H1 (cell line): ENCODE data around the gene TMTC2. TPM values are rescaled to one million over a fixed set of nuclear protein-coding genes. Genes with fewer than 3 reads are reported as not detected.

Experiments
- CTCF ChIA-PET: fragments of 300-600 bp; sonication (Branson Sonifier 250); formaldehyde crosslinking; loops from one replicate; lab custom pipeline; 2021; ENCODE audit not compliant: partially characterized antibody; lab: Charles Lee
- POLR2A ChIA-PET: fragments of 300-600 bp; sonication (Branson Sonifier 250); formaldehyde crosslinking; loops from one replicate; lab custom pipeline; 2021; ENCODE audit warnings: inconsistent platforms; ENCODE audit not compliant: partially characterized antibody; lab: Charles Lee
- DNase-seq, 2 experiments: peaks; one replicate each; pipeline versions ENCODE4 v3.0.0 to v3.0.0-alpha.2; 2010 to 2022; ENCODE audit warnings: low spot score in 2 of 2, low read depth in 1 of 2, mixed read lengths in 1 of 2
- FAIRE-seq: peaks from 2 replicates; lab custom pipeline; 2011; peaks lifted over from hg19 to GRCh38; lab: Jason Lieb, UNC
- H2AFZ ChIP-seq: 2 replicates; pipeline ENCODE4 v1.8.1; 2012; ENCODE audit warnings: low read length, inconsistent platforms
- H2AK5ac ChIP-seq: 2 replicates; pipeline ENCODE4 v1.6.1; 2013; ENCODE audit warnings: low read depth, low read length
- H2BK120ac ChIP-seq: replicated peaks from 2 replicates; pipeline ENCODE3; 2013; ENCODE audit warnings: low read depth, low read length, inconsistent platforms
- H2BK12ac ChIP-seq: 2 replicates; pipeline ENCODE4 v1.6.1; 2013; ENCODE audit warnings: low read depth, low read length
- H2BK15ac ChIP-seq: 2 replicates; pipeline ENCODE4 v1.6.1; 2013; ENCODE audit warnings: low read length
- H2BK20ac ChIP-seq: 2 replicates; pipeline ENCODE4 v1.6.1; 2013; ENCODE audit warnings: low read length
- H2BK5ac ChIP-seq: 2 replicates; pipeline ENCODE4 v1.6.1; 2013; ENCODE audit warnings: low read depth, low read length
- H3K14ac ChIP-seq: 2 replicates; pipeline ENCODE4 v1.6.1; 2013; ENCODE audit warnings: inconsistent platforms; ENCODE audit not compliant: insufficient read length
- H3K18ac ChIP-seq: 2 replicates; pipeline ENCODE4 v1.6.1; 2013; ENCODE audit warnings: low read length; ENCODE audit errors: extremely low read depth
- H3K23ac ChIP-seq: 2 replicates; pipeline ENCODE4 v1.6.1; 2013; ENCODE audit warnings: inconsistent platforms; ENCODE audit not compliant: insufficient read length
- H3K23me2 ChIP-seq: 2 replicates; pipeline ENCODE4 v1.6.1; 2013; ENCODE audit warnings: low read depth, low read length
- H3K27ac ChIP-seq: 2 replicates; pipeline ENCODE4 v1.6.1; 2011; ENCODE audit warnings: low read depth, low read length, inconsistent platforms
- H3K27me3 ChIP-seq, 4 experiments: replicated peaks in 1 of 4; 1 replicate in 1 of 4; 2 replicates in 3 of 4; pipeline versions ENCODE4 v1.6.1 to v1.8.1; 2011 to 2013; ENCODE audit warnings: low read length in 3 of 4, mild to moderate bottlenecking in 3 of 4, inconsistent platforms in 2 of 4, mixed read lengths in 2 of 4, moderate library complexity in 1 of 4; ENCODE audit not compliant: control insufficient read depth in 3 of 4, insufficient read depth in 3 of 4; ENCODE audit errors: extremely low read depth in 1 of 4
- H3K36me3 ChIP-seq, 4 experiments: 2 replicates each; pipeline versions ENCODE4 v1.6.1 to v1.8.1; 2011 to 2013; ENCODE audit warnings: mild to moderate bottlenecking in 4 of 4, low read length in 3 of 4, moderate library complexity in 2 of 4, control low read depth in 1 of 4, inconsistent platforms in 1 of 4; ENCODE audit not compliant: insufficient read depth in 4 of 4, control insufficient read depth in 2 of 4
- H3K4ac ChIP-seq: replicated peaks from 2 replicates; pipeline ENCODE3; 2013; ENCODE audit warnings: low read length, low read depth, mixed read lengths, inconsistent platforms; ENCODE audit not compliant: insufficient read length
- H3K4me1 ChIP-seq, 4 experiments: replicated peaks in 1 of 4; 1 replicate in 1 of 4; 2 replicates in 3 of 4; pipeline versions ENCODE4 v1.6.1 to v1.8.1; 2011 to 2013; ENCODE audit warnings: low read length in 3 of 4, inconsistent platforms in 2 of 4, mixed read lengths in 1 of 4; ENCODE audit not compliant: insufficient read depth in 4 of 4, control insufficient read depth in 3 of 4
- H3K4me2 ChIP-seq, 2 experiments: 2 replicates each; pipeline versions ENCODE4 v1.6.1 to v1.8.1; 2011 to 2013; ENCODE audit warnings: low read depth in 2 of 2, low read length in 2 of 2, control low read depth in 1 of 2, inconsistent platforms in 1 of 2, mild to moderate bottlenecking in 1 of 2; ENCODE audit not compliant: insufficient read depth in 1 of 2
- H3K4me3 ChIP-seq, 4 experiments: fragments of 200-600, 300-600 bp in 1 of 4; sonication (generic), shearing (Covaris generic), sonication (Bioruptor Twin) in 1 of 4; 2 replicates each; pipeline versions ENCODE4 v1.5.1 to v1.8.1; 2011 to 2016; ENCODE audit warnings: low read length in 4 of 4, low read depth in 3 of 4, control low read depth in 2 of 4, inconsistent platforms in 2 of 4, mild to moderate bottlenecking in 2 of 4, mixed read lengths in 1 of 4, moderate library complexity in 1 of 4; ENCODE audit not compliant: insufficient read depth in 2 of 4; ENCODE audit errors: extremely low read depth in 1 of 4
- H3K56ac ChIP-seq: replicated peaks from 2 replicates; pipeline ENCODE3; 2013; ENCODE audit warnings: low read depth, mild to moderate bottlenecking, mixed read lengths, low read length, inconsistent platforms; ENCODE audit not compliant: insufficient read length
- H3K79me1 ChIP-seq: 2 replicates; pipeline ENCODE4 v1.6.1; 2013; ENCODE audit warnings: low read depth, low read length, control low read depth
- H3K79me2 ChIP-seq, 2 experiments: 2 replicates each; pipeline versions ENCODE4 v1.6.1 to v1.8.1; 2012 to 2013; ENCODE audit warnings: low read length in 2 of 2, mild to moderate bottlenecking in 2 of 2, inconsistent platforms in 1 of 2; ENCODE audit not compliant: insufficient read depth in 2 of 2, control insufficient read depth in 1 of 2
- H3K9ac ChIP-seq, 4 experiments: replicated peaks in 1 of 4; 1 replicate in 1 of 4; 2 replicates in 3 of 4; pipeline versions ENCODE4 v1.6.1 to v1.8.1; 2011 to 2013; ENCODE audit warnings: low read depth in 3 of 4, low read length in 3 of 4, control low read depth in 2 of 4, mild to moderate bottlenecking in 2 of 4, moderate library complexity in 2 of 4, inconsistent platforms in 1 of 4; ENCODE audit errors: extremely low read depth in 1 of 4
- H3K9me3 ChIP-seq, 2 experiments: 2 replicates each; pipeline versions ENCODE4 v1.6.1 to v1.8.1; 2012 to 2013; ENCODE audit warnings: mild to moderate bottlenecking in 2 of 2, moderate library complexity in 2 of 2, control low read depth in 1 of 2, inconsistent platforms in 1 of 2, low read depth in 1 of 2, low read length in 1 of 2, mixed read lengths in 1 of 2; ENCODE audit not compliant: insufficient read depth in 2 of 2
- H4K20me1 ChIP-seq, 2 experiments: replicated peaks in 1 of 2; 2 replicates each; pipeline versions ENCODE3 to v1.8.1; 2011 to 2013; ENCODE audit warnings: inconsistent platforms in 2 of 2, low read length in 2 of 2, mild to moderate bottlenecking in 1 of 2; ENCODE audit not compliant: insufficient read depth in 2 of 2, control insufficient read depth in 1 of 2
- H4K5ac ChIP-seq: 2 replicates; pipeline ENCODE4 v1.6.1; 2013; ENCODE audit warnings: low read length, low read depth, mixed read lengths, inconsistent platforms; ENCODE audit not compliant: insufficient read length
- H4K8ac ChIP-seq: 2 replicates; pipeline ENCODE4 v1.8.0; 2013; ENCODE audit warnings: mild to moderate bottlenecking, moderate library complexity, low read length, inconsistent platforms; ENCODE audit not compliant: insufficient read depth; ENCODE audit errors: extremely low read depth
- H4K91ac ChIP-seq: replicated peaks from 2 replicates; pipeline ENCODE3; 2013; ENCODE audit warnings: low read length, mixed read lengths, inconsistent platforms; ENCODE audit not compliant: insufficient read length
- ASH2L ChIP-seq: fragments of 200-600, 300-600 bp; sonication (generic); IDR thresholded peaks from one replicate; pipeline ENCODE4 v1.7.1; 2017; ENCODE audit warnings: low read length
- CHD2 ChIP-seq: IDR thresholded peaks from 2 replicates; pipeline ENCODE4 v1.6.1; 2012; ENCODE audit warnings: low read length, improper control_type of control experiment
- WGBS, 2 experiments: shearing (Covaris generic) in 1 of 2; methylation state at CpG; one replicate each; pipeline versions ENCODE4 v1.1.6 to v1.1.7; 2013 to 2015; ENCODE audit warnings: low lambda C conversion rate in 2 of 2, mixed read lengths in 2 of 2, inconsistent platforms in 1 of 2, low coverage in 1 of 2, missing lambda C conversion rate in 1 of 2; ENCODE audit not compliant: insufficient replicate concordance in 2 of 2, insufficient coverage in 1 of 2, insufficient read length in 1 of 2; ENCODE audit errors: extremely low coverage in 1 of 2, missing lambda C conversion rate in 1 of 2; 5-methylcytosine and 5-hydroxymethylcytosine counted together
- polyA plus RNA-seq, 7 experiments: library from polyadenylated mRNA; depleted of rRNA in 3 of 7; stranded (reverse) in 5 of 7; unstranded in 2 of 7; fragments of >200 nt in 5 of 7; fragments of 200-250 nt in 2 of 7; gene quantifications; 1 replicate in 5 of 7; 2 replicates in 1 of 7; 4 replicates in 1 of 7; pipeline versions ENCODE4 v1.2.1 to v1.2.3, GENCODE V29; 2011 to 2013; ENCODE audit warnings: missing spikeins in 2 of 7, mixed read lengths in 2 of 7
- total RNA-seq: library from RNA; stranded (reverse); fragmentation: NEBNext Ultra II Directional; extraction: Animal tissue kit (Norgen Biotek cat#: 25700); gene quantifications from 2 replicates; pipeline ENCODE4 v1.2.1, GENCODE V29; 2021

Gene TMTC2
- total and polyA plus RNA-seq, 2 of the 8 experiments (the other 6 are each of a cell fraction or from before 2014, with no cell fraction given) = 2.3 to 3.9 TPM

- no peak overlapping the region for H2BK20ac ChIP-seq
- H3K79me2 ChIP-seq = no peaks in the 10 kb centered on the region
- H3K27ac ChIP-seq = peak overlapping the region; percentile 43; the same call in 1 of the 2 replicates
- POLR2A ChIA-PET = interaction anchor here (1.2 to 1.3 kb wide), 2 partner anchors 61 to 69 kb away, joined by 3 read pairs; no protein-coding TSS in a partner anchor
- 1% methylated on average over 39 of the region's 75 CpGs; no CpG with 5 or more reads in 1 of the 2 experiments for WGBS, 2 experiments
- FAIRE-seq (no peak), DNase-seq (peak in 1 of 2 experiments; percentile 74)
- no peak overlapping the region for H2BK120ac ChIP-seq
- no peaks in the 10 kb centered on the region for H3K79me1 ChIP-seq
- H3K9me3 ChIP-seq = no peaks in the 10 kb centered on the region
- H2BK5ac ChIP-seq = no peak overlapping the region; the same call in 1 of the 2 replicates
- no peak overlapping the region for H4K91ac ChIP-seq
- H4K20me1 ChIP-seq = peaks cover 0 to 1% of the 10 kb centered on the region in 2 experiments
- no peaks in the 10 kb centered on the region; a peak in 1 of 8 replicates for H3K36me3 ChIP-seq
- peak overlapping the region in 3 of 4 experiments; percentile 43 to 61 (median 54); a peak in 6 of 7 replicates for H3K9ac ChIP-seq
- no peak overlapping the region for H2AK5ac ChIP-seq
- no peak overlapping the region for H3K14ac ChIP-seq
- H3K23me2 ChIP-seq = peaks cover 13% of the 10 kb centered on the region
- H3K27me3 ChIP-seq = 0 out of 7 replicates have a peak, but pooled peaks cover 0 to 2% (median 0%) of the 10 kb centered on the region in 4 experiments
- no peak overlapping the region for H3K4ac ChIP-seq
- CTCF ChIA-PET = interaction anchor here (0.6 to 3.8 kb wide), 22 partner anchors 10 to 1137 kb away, joined by 3 to 22 read pairs (median 6); no protein-coding TSS in a partner anchor
- H3K23ac ChIP-seq = no peak overlapping the region
- H3K18ac ChIP-seq = peak overlapping the region; percentile 95; the same call in 1 of the 2 replicates
- peaks cover 0 to 7% (median 5%) of the 10 kb centered on the region in 4 experiments; a peak in 3 of 7 replicates for H3K4me1 ChIP-seq
- H2AFZ ChIP-seq = peak overlapping the region; percentile 88
- no peak overlapping the region for H4K8ac ChIP-seq
- peak overlapping the region; percentile 77 for H4K5ac ChIP-seq
- H3K4me2 ChIP-seq = peak overlapping the region; percentile 85 to 86
- H3K4me3 ChIP-seq = peak overlapping the region; percentile 73 to 94 (median 86)
- no peak overlapping the region for H2BK15ac ChIP-seq
- H2BK12ac ChIP-seq = no peak overlapping the region
- H3K56ac ChIP-seq = peak overlapping the region; percentile 71
- TF ChIP-seq ASH2L (peak; percentile 72), CHD2 (no peak)
Measured at GRCh38 chr12:82687021-82688011, 610 bp downstream of the TMTC2 start.
